HFF-Myc (cell line): ENCODE results near the gene CDH16.

Experiments used
- DNase-seq: peaks from one replicate; pipeline ENCODE4 v3.0.0-alpha.2; 2011; ENCODE audit warnings: low read depth; ENCODE audit errors: extremely low read depth
- H3K4me3 ChIP-seq: replicated peaks from 2 replicates; pipeline ENCODE4 v1.5.1; 2011; ENCODE audit warnings: low read depth, mild to moderate bottlenecking, control low read depth, low read length
- TF ChIP-seq, protein P1 (sequence below): IDR thresholded peaks from 2 replicates; pipeline ENCODE4 v1.5.1; 2012; ENCODE audit warnings: mild to moderate bottlenecking, low read depth, low read length, control low read depth; ENCODE audit errors: missing control alignments

CDH16 gene

DNA sequence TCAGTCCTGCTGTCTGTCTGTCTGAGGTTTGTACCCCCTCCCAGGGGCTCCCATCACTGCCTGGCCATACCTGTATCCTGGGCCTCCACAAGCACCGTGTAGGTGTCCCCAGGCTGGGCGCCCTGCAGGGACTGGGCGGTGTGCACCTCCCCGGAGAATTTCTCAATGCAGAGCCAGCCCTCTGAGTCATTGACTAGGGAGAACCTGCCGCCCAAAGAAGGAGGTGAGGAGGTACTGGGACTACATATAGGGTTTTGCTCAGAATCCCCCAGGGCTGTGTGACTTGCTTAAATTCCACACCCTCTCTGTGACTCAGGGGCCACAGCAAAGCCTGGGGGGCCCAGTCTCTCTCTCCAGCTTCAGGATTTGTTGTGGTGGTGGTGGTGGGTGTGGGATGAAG, 7.6 kb downstream of the CDH16 start:
- H3K4me3 ChIP-seq: no peak overlapping the region
- TF ChIP-seq, protein P1, sequence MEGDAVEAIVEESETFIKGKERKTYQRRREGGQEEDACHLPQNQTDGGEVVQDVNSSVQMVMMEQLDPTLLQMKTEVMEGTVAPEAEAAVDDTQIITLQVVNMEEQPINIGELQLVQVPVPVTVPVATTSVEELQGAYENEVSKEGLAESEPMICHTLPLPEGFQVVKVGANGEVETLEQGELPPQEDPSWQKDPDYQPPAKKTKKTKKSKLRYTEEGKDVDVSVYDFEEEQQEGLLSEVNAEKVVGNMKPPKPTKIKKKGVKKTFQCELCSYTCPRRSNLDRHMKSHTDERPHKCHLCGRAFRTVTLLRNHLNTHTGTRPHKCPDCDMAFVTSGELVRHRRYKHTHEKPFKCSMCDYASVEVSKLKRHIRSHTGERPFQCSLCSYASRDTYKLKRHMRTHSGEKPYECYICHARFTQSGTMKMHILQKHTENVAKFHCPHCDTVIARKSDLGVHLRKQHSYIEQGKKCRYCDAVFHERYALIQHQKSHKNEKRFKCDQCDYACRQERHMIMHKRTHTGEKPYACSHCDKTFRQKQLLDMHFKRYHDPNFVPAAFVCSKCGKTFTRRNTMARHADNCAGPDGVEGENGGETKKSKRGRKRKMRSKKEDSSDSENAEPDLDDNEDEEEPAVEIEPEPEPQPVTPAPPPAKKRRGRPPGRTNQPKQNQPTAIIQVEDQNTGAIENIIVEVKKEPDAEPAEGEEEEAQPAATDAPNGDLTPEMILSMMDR: no peak
- no peak for DNase-seq

DNA sequence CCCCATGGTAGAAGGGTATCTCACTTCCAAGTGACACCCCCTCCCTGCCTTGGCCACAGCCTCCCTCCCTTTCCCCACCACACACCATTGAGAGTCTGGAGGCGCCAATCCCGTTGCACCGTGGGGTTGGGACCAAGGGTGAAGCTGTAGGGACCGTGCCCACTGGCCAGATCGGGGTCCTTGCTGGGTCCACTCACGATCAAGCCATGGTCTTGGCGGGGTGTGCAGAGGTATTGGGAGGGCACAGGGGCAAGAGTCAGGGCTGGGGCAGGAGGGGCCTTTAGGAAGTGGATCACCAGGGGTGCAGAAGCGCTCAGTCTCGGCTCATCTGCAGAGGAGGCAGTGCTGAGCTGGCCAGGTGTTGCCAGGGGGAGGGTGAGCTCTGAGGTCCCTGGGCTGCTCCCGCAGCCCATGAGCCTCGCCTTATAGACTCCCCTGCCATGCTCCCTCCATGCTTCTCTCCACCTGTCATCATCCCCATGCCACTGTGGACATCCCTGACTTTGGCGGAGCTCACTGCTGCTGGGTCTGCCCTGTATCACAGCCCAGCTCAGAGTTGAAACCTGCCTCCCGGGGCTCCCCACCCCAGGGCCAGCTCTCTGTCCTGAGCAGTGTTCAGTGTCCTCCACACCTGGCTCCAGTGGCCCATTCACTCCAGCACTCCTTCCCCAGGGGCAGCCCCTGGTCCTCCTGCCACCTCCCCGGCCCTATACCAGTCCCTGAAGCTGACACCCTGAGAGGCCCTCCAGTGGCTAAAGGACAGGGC, 8.3 kb downstream of the CDH16 start:
- TF ChIP-seq, protein P1: no peak

DNA sequence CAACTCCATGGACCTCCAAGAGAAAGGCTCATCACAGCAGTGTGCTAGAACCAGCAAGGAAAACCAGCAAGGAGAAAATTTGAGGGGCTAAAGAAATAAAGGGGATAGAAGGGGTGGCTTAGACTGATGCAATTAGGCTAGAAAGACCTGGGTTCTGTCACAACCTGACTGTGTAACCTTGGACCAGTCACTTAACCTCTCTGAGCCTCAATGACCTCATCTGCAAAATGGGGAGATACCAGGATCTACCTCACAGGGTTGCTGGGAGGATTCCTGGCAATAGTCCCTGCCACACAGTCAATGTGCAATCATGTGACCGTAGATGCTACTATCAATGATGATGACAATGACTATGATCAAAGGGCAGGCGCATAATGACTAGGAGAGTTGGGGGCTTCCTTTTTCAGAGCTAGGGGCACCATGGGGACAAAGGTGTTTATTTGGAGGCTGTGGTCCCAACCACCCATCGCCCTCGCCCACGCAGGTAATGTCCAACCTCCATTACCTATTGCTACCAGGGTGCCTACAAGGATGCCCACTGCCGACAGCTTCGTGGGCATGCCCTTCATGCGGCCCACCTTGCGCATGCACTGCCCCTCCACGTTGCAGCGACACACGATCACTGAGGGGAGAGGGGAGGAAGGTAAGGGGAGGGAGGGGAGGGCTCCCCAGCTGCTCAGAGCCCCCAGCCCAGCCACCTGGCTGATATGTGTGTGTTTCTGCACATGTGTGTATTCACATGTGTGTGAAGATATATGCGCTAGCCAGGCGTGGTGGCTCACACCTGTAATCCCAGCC, 9.7 kb downstream of the CDH16 start:
- no peak for DNase-seq
- no peak overlapping the region for H3K4me3 ChIP-seq
- TF ChIP-seq, protein P1: no peak

More for the DNA sequence above, 8.3 kb downstream of the CDH16 start:
- H3K4me3 ChIP-seq: no peak overlapping the region
- DNase-seq: no peak

DNA sequence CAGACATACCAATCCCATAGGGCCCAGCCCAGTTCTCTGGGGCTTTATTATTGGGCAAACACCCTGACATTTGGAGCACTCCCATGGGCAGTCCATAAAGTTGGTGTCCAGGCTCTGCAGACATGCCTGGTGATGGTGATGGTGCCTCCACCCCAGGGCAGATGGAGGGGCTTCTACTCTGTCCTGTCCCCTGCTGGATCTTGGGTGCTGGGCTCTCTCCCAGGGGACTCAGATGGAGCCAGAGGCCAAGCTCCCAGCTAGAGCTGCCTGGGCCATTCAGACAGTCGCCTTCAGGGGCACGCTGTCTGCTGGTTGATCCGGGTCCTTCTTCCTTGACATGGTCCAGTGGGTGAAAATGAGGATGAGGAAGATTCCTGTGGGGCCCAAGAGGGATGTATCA, 10.6 kb downstream of the CDH16 start:
- no peak overlapping the region for H3K4me3 ChIP-seq
- TF ChIP-seq, protein P1: no peak

DNA sequence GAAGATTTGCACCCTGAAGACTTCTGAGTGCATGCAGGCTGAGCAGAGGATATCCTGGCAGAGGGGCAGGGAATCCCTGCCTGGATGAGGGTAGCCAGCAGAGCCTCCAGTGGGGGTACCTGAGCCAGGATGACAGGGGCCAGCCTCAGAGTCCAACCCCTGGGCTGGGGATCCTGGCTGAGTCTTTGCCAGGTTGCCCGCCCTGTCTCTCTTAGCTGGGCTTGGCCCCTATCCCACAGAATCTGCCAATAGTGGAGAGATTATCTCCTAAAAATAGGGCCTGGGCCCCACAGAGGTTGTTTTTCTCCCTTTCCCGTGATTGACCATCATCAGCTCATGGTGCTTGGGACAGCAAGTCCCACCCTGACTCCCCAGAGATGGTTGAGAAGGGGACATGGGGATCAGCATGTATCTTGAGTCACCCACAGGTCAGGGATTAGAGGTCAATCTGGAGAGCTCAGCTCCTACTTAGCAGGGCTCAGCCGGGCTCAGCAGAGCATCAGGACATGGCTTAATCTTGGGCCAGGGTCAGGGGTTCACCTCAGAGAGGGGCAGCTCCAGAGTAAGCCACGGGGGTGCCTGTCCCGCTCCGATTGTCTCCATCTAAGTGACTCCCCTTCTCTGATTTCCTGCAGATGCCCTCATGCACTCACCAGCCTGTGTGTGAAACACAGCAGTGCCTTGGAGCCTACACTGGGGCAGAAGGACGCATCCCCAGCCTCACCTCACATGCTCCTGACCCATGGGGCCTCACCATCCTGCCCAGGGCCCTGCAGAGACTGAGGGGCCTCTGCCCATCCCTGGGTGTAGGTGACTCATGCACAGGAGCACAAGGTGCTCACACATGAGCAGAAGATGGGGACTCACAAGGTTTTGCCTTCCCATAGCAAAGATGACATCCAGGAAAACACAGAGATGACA, 11.5 kb downstream of the CDH16 start:
- no peak overlapping the region for H3K4me3 ChIP-seq
- TF ChIP-seq, protein P1: no peak
- no peak for DNase-seq

More for the DNA sequence above, 10.6 kb downstream of the CDH16 start:
- DNase-seq: no peak
